Lower leg skin (tissue), 4 donors: Measurements from ENCODE around the gene ZMYND11. TPM values are rescaled to one million over a fixed set of nuclear protein-coding genes. Genes with fewer than 3 reads are reported as not detected.

Experiments
- DNase-seq, 2 donors: peaks; one replicate each; pipeline ENCODE4 v3.0.0-alpha.2; 2019; ENCODE audit warnings: low spot score in 2 of 2
- H3K4me3 ChIP-seq: fragments of 200-600 bp; sonication (generic); 2 replicates; pipeline ENCODE4 v1.5.1; 2017; ENCODE audit warnings: mild to moderate bottlenecking, low read depth; ENCODE audit not compliant: poor library complexity, severe bottlenecking
- POLR2A ChIP-seq, 2 donors: fragments of 450-650 bp; IDR thresholded peaks; one replicate each; pipeline ENCODE4 v1.6.1; 2016 to 2017; ENCODE audit warnings: antibody characterized with exemption in 2 of 2, mild to moderate bottlenecking in 1 of 2, moderate library complexity in 1 of 2
- WGBS, 2 donors: methylation state at CpG; one replicate each; pipeline ENCODE4 v1.1.5; 2018; 5-methylcytosine and 5-hydroxymethylcytosine counted together
- intact Hi-C: fragments of 100-400 bp; cut with DNase I; formaldehyde crosslinking; loops from one replicate; pipeline ENCODE4 v1.15.0; 2023; ENCODE audit warnings: low total_unique reads
- total RNA-seq, 4 donors: library from RNA; depleted of rRNA; stranded (reverse); fragments of >200 nt; gene quantifications; one replicate each; pipeline ENCODE4 v1.1.0, GENCODE V29; 2016
- TF ChIP-seq, protein P1 (sequence below), 3 donors: fragments of 450-650 bp; IDR thresholded peaks; one replicate each; pipeline ENCODE4 v1.5.1; 2016; ENCODE audit warnings: antibody characterized with exemption in 3 of 3, mild to moderate bottlenecking in 3 of 3, moderate library complexity in 2 of 3

ZMYND11 gene
- total RNA-seq, 4 donors from 2014 or later = 41.0 to 50.8 (median 47.7) TPM

DNA sequence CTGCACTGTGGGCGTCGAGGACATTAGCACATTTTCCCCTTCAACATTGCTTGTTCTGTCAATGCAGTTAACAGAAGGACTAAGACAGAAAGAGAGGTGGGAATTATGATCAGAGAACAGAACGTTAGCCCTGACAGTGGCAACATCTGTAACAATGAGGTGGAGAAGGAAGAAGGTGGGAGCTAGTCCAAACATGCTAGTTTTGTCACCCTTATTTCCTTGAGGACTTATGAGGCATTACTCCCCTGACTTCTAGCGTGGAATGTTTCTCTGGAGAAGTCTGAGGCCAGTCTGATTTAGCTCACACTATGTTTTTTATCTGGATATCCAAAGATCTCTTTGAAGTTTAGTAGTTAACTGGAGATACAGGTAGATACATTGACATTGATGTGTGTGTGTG is 73.4 kb downstream of the ZMYND11 start:
- DNase-seq = no peak
- no peak overlapping the region for H3K4me3 ChIP-seq
- WGBS, 2 donors = 91 to 95% methylated on average over 4 of the region's 4 CpGs
- TF ChIP-seq POLR2A (IDR thresholded peaks at IDR 0.05) = no peak
- TF ChIP-seq, protein P1, sequence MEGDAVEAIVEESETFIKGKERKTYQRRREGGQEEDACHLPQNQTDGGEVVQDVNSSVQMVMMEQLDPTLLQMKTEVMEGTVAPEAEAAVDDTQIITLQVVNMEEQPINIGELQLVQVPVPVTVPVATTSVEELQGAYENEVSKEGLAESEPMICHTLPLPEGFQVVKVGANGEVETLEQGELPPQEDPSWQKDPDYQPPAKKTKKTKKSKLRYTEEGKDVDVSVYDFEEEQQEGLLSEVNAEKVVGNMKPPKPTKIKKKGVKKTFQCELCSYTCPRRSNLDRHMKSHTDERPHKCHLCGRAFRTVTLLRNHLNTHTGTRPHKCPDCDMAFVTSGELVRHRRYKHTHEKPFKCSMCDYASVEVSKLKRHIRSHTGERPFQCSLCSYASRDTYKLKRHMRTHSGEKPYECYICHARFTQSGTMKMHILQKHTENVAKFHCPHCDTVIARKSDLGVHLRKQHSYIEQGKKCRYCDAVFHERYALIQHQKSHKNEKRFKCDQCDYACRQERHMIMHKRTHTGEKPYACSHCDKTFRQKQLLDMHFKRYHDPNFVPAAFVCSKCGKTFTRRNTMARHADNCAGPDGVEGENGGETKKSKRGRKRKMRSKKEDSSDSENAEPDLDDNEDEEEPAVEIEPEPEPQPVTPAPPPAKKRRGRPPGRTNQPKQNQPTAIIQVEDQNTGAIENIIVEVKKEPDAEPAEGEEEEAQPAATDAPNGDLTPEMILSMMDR (IDR thresholded peaks at IDR 0.05) = no peak
- intact Hi-C loops = no loop called here

DNA sequence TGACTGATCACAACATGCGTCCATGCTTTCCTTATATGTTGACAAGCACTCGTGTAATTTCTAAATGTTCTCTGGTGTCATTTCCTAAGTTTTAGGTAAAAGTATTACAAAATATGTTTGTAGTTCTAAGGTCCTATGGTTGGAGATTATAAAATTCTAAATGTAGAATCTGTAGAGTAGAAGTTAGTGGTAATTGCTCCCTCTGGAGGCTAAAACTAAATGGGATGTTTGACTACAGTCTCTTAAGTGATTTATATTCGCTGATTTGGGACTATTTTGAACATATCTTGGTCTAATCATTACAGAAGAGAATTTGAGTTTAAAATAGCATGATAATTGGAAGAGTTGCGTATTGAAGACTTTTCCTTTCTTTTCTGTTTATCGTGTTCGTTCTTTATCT is 74.1 kb downstream of the ZMYND11 start:
- no peak for DNase-seq
- TF ChIP-seq, protein P1 (IDR thresholded peaks at IDR 0.05) = no peak
- TF ChIP-seq POLR2A (IDR thresholded peaks at IDR 0.05) = no peak
- intact Hi-C loops = no loop called here
- 96% methylated on average over 6 of the region's 6 CpGs for WGBS, 2 donors
- H3K4me3 ChIP-seq = no peak overlapping the region

DNA sequence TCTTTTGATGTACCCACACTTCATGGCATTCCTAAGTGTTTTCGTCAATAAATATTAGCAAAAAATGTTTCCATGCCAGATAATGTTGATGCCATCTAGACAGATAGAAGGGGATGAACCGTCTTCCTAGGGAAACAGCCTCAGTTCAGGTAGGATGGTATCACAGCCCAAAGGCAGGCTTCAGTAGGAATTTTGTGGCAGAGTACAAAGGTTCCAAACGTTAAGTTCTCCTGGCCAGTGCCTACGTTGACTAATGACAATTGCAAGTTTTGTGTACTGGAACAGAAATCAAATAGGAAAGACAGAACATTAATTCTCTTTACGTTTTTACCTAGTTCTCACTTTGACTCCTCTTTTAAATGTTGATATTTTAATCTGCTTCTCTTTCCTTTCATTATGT is 75.0 kb downstream of the ZMYND11 start:
- 85 to 93% methylated on average over 5 of the region's 5 CpGs for WGBS, 2 donors
- intact Hi-C loops = no loop called here

DNA sequence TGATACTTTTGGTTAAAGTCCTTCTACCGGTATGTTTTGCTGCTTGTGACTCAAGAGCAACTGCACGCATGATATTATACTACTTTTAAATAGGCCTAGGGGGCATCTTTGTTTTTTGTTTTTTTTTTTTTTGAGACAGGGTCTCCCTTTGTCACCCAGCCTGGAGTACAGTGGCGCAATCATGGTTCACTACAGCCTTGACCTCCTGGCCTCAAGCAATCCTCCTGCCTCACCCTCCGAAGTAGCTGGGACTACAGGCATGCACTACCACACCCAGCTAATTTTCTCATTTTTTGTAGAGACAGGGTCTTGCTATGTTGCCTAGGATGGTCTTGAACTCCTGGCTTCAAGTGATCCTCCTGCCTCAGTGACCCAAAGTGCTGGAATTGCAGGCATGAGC is 80.2 kb downstream of the ZMYND11 start:
- WGBS, 2 donors = 93 to 94% methylated on average over 4 of the region's 4 CpGs
- no peak for DNase-seq

More for the DNA sequence above, 75.0 kb downstream of the ZMYND11 start:
- TF ChIP-seq POLR2A (IDR thresholded peaks at IDR 0.05) = no peak
- TF ChIP-seq, protein P1 (IDR thresholded peaks at IDR 0.05) = no peak
- DNase-seq = no peak
- no peak overlapping the region for H3K4me3 ChIP-seq

DNA sequence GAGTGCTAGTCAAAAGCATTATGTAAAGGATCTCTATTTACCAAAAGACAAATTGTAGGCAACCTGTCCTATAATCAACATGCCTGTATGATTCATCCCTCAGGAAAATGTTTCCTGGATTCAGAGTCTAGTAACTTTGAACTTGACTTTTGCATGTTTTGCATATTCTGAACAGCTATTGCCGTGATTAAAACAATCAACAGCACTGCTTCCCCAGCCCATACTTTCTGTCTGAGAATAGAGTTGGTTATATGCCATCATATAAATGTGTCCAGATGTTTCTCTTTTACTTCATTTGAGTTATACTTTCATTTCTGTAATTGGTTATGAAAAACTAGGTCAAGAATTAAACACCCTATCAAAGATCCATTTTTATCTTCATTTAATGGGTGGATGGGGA is 83.5 kb downstream of the ZMYND11 start:
- no peak for TF ChIP-seq POLR2A (IDR thresholded peaks at IDR 0.05)
- TF ChIP-seq, protein P1 (IDR thresholded peaks at IDR 0.05) = no peak
- no peak for DNase-seq

More for the DNA sequence above, 80.2 kb downstream of the ZMYND11 start:
- H3K4me3 ChIP-seq = no peak overlapping the region
- intact Hi-C loops = no loop called here
- TF ChIP-seq, protein P1 (IDR thresholded peaks at IDR 0.05) = no peak
- TF ChIP-seq POLR2A (IDR thresholded peaks at IDR 0.05) = no peak

DNA sequence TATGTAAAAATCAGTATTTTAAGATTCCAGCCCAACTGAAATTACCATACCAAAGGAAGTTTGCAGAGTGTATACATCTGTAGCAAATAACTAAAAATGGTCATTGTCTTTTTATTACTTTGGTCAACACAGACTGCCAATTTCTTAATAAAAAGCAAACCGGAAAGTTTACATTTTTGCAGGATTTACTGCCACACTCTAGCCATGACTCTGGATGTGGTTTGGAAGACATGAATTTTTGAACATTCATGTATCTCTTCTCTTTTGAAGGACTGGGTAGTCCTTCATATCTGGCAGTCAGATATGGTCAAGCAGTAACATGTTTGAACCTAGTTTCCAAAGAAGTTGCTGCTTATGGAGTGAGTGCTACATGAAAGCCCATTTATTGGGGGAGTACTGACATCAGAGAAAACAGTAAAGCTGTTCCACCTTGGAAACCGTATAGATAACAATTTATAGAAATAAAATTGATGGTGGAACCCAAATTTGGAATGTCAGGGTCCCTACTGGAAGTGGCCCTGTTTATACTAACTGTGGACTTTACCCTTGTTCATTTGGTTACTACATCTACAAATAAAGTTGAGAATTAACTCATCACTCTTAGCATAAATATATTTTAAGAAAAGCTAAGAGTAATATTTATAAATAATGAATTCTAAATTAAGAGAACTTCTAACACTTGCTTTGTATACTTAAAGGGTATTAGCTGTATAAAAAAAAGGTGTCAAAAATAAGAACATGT is 84.6 kb downstream of the ZMYND11 start:
- H3K4me3 ChIP-seq = no peak overlapping the region
- intact Hi-C loops = no loop called here
- no peak for TF ChIP-seq POLR2A (IDR thresholded peaks at IDR 0.05)
- TF ChIP-seq, protein P1 (IDR thresholded peaks at IDR 0.05) = no peak
- WGBS, 2 donors = 49 to 56% methylated on average over 2 of the region's 2 CpGs
- DNase-seq = no peak

More for the DNA sequence above, 83.5 kb downstream of the ZMYND11 start:
- intact Hi-C loops = no loop called here
- WGBS, 2 donors = 22 to 35% methylated on average over 1 of the region's 1 CpG
- H3K4me3 ChIP-seq = no peak overlapping the region
